GM12878 (cell line): ENCODE data around the gene ADCY5. TPM values are rescaled to one million over a fixed set of nuclear protein-coding genes. Genes with fewer than 3 reads are reported as not detected.

Experiments used
- ATAC-seq: fragments of 200-7000 bp; cut with Tn5 transposase; 3 replicates; pipeline ENCODE4 v1.9.1; 2020; ENCODE audit warnings: mild to moderate bottlenecking, moderate library complexity
- BruUV-seq: library from RNA; stranded (reverse); fragments of 400-500 nt; replicated peaks from 2 replicates; lab custom pipeline; 2021; lab: Mats Ljungman, UMichigan
- CTCF ChIA-PET: fragments of 300-600 bp; sonication (Branson Sonifier 250); formaldehyde crosslinking; extraction: SDS; loops from one replicate; lab custom pipeline; 2021; ENCODE audit warnings: inconsistent platforms; lab: Yijun Ruan, JAX
- POLR2A ChIA-PET: fragments of 350-600 bp; formaldehyde crosslinking; extraction: SDS; loops from one replicate; lab custom pipeline; 2021; ENCODE audit warnings: inconsistent platforms; lab: Charles Lee
- RAD21 ChIA-PET: fragments of 300-600 bp; sonication (Branson Sonifier 250); formaldehyde crosslinking; loops from one replicate; lab custom pipeline; 2023; ENCODE audit warnings: antibody characterized with exemption; ENCODE audit not compliant: unreplicated experiment; lab: Charles Lee
- SMC1A ChIA-PET: fragments of 300-600 bp; sonication (Branson Sonifier 250); formaldehyde crosslinking; loops from one replicate; lab custom pipeline; 2023; ENCODE audit not compliant: unreplicated experiment, uncharacterized antibody; lab: Charles Lee
- DNase-seq: peaks from one replicate; pipeline ENCODE4 v3.0.0-alpha.2; 2011; ENCODE audit warnings: low read depth, low spot score
- FAIRE-seq: peaks from 3 replicates; lab custom pipeline; 2011; peaks lifted over from hg19 to GRCh38; lab: Jason Lieb, UNC
- H2AFZ ChIP-seq: 2 replicates; pipeline ENCODE4 v1.6.0; 2011; ENCODE audit warnings: low read depth, low read length, control low read depth; ENCODE audit not compliant: control insufficient read depth
- H3K27ac ChIP-seq: 2 replicates; pipeline ENCODE4 v1.5.1; 2011; ENCODE audit warnings: control low read depth; ENCODE audit not compliant: control insufficient read depth, insufficient read depth
- H3K27me3 ChIP-seq, 2 experiments: replicated peaks in 1 of 2; 2 replicates each; pipeline versions ENCODE4 v1.6.0 to v1.6.1; 2011; ENCODE audit warnings: low read length in 1 of 2; ENCODE audit not compliant: control insufficient read depth in 2 of 2, insufficient read depth in 2 of 2
- H3K36me3 ChIP-seq, 2 experiments: 2 replicates each; pipeline ENCODE4 v1.5.1; 2011; ENCODE audit warnings: low read length in 1 of 2; ENCODE audit not compliant: control insufficient read depth in 2 of 2, insufficient read depth in 2 of 2
- H3K4me1 ChIP-seq: 2 replicates; pipeline ENCODE4 v1.6.1; 2011; ENCODE audit warnings: mild to moderate bottlenecking, low read length, moderate library complexity, mixed read lengths; ENCODE audit not compliant: control insufficient read depth, insufficient read depth
- H3K4me2 ChIP-seq: 2 replicates; pipeline ENCODE4 v1.6.0; 2011; ENCODE audit warnings: control low read depth; ENCODE audit not compliant: control insufficient read depth, insufficient read depth
- H3K4me3 ChIP-seq: fragments of 200-600 bp; sonication (generic); 2 replicates; pipeline ENCODE4 v1.5.1; 2016
- H3K79me2 ChIP-seq: 2 replicates; pipeline ENCODE4 v1.6.0; 2011; ENCODE audit warnings: low read length; ENCODE audit not compliant: control insufficient read depth, insufficient read depth
- H3K9ac ChIP-seq: 2 replicates; pipeline ENCODE4 v1.8.0; 2011; ENCODE audit warnings: low read length, control low read depth, mixed read lengths; ENCODE audit not compliant: control insufficient read depth, insufficient read depth
- H3K9me3 ChIP-seq: replicated peaks from 3 replicates; pipeline ENCODE4 v1.5.1; 2011; ENCODE audit warnings: mild to moderate bottlenecking, low read length; ENCODE audit not compliant: control insufficient read depth, insufficient read depth
- H4K20me1 ChIP-seq: 2 replicates; pipeline ENCODE4 v1.6.0; 2011; ENCODE audit not compliant: control insufficient read depth, insufficient read depth
- BACH1 ChIP-seq: fragments of 450-650 bp; IDR thresholded peaks from 2 replicates; pipeline ENCODE4 v1.6.1; 2017; ENCODE audit warnings: mild to moderate bottlenecking, borderline replicate concordance
- BHLHE40 ChIP-seq, 2 experiments: fragments of 450-650 bp in 1 of 2; IDR thresholded peaks; 2 replicates each; pipeline ENCODE4 v1.6.1; 2011 to 2017; ENCODE audit warnings: low read depth in 2 of 2, borderline replicate concordance in 1 of 2, improper control_type of control experiment in 1 of 2, low read length in 1 of 2, mild to moderate bottlenecking in 1 of 2
- CBX5 ChIP-seq: sonication (generic); IDR thresholded peaks from 2 replicates; pipeline ENCODE4 v1.6.1; 2016; ENCODE audit warnings: low read depth, moderate library complexity, mild to moderate bottlenecking, inconsistent platforms
- CHD1 ChIP-seq: IDR thresholded peaks from 2 replicates; pipeline ENCODE4 v1.6.1; 2012; ENCODE audit warnings: low read depth, low read length, improper control_type of control experiment
- ESRRA ChIP-seq: IDR thresholded peaks from 2 replicates; pipeline ENCODE4 v1.6.1; 2012; ENCODE audit warnings: mild to moderate bottlenecking, low read length, improper control_type of control experiment
- KLF5 ChIP-seq: fragments of 450-650 bp; IDR thresholded peaks from 2 replicates; pipeline ENCODE4 v1.6.1; 2014; ENCODE audit warnings: mild to moderate bottlenecking; ENCODE audit not compliant: partially characterized antibody
- MXI1 ChIP-seq: fragments of 150-350 bp; IDR thresholded peaks from 2 replicates; pipeline ENCODE4 v1.6.1; 2011; ENCODE audit warnings: low read depth, mild to moderate bottlenecking, inconsistent platforms, low read length, improper control_type of control experiment
- NR2C1 ChIP-seq: fragments of 450-650 bp; IDR thresholded peaks from 2 replicates; pipeline ENCODE4 v1.6.1; 2017; ENCODE audit warnings: antibody characterized with exemption, mild to moderate bottlenecking, moderate library complexity
- RB1 ChIP-seq: fragments of 450-650 bp; formaldehyde crosslinking; IDR thresholded peaks from 2 replicates; pipeline ENCODE4 v1.6.1; 2017; ENCODE audit warnings: mild to moderate bottlenecking, borderline replicate concordance
- SMAD5 ChIP-seq: IDR thresholded peaks from 2 replicates; pipeline ENCODE4 v1.6.1; 2016; ENCODE audit warnings: antibody characterized with exemption, low read depth
- TCF3 ChIP-seq: IDR thresholded peaks from 2 replicates; pipeline ENCODE4 v1.6.1; 2012; ENCODE audit warnings: low read depth, mild to moderate bottlenecking, low read length, borderline replicate concordance; ENCODE audit not compliant: insufficient read depth
- WGBS: methylation state at CpG from one replicate; pipeline ENCODE4 v1.1.6; 2016; ENCODE audit warnings: low lambda C conversion rate; ENCODE audit not compliant: insufficient replicate concordance, insufficient coverage; ENCODE audit errors: missing lambda C conversion rate; 5-methylcytosine and 5-hydroxymethylcytosine counted together
- in situ Hi-C: fragments of 300-500 bp; cut with MboI; formaldehyde crosslinking; loops from 9 replicates; pipeline ENCODE4 v1.14.3; 2018; ENCODE audit warnings: mixed read lengths
- intact Hi-C: fragments of 100-400 bp; cut with micrococcal nuclease; formaldehyde crosslinking; loops from one replicate; pipeline ENCODE4 v1.14.2; 2022; ENCODE audit not compliant: unreplicated experiment
- polyA plus RNA-seq, 11 experiments: library from polyadenylated mRNA; depleted of rRNA in 4 of 11; unstranded in 6 of 11; stranded (reverse) in 5 of 11; fragments of >200 nt; fragmentation: Nextera tagmentation in 4 of 11; fragmentation: Illumina TruSeq in 1 of 11; extraction: Ambion mirVana in 4 of 11; extraction: Trizol in 1 of 11; gene quantifications; 1 replicate in 1 of 11; 2 replicates in 10 of 11; pipeline versions ENCODE4 v1.2.1 to v1.2.3, GENCODE V29; 2011 to 2016; ENCODE audit warnings: inconsistent platforms in 2 of 11, missing spikeins in 2 of 11, low read depth in 1 of 11
- total RNA-seq, 4 experiments: library from RNA; depleted of rRNA in 3 of 4; stranded (reverse); fragments of >200 nt in 3 of 4; fragmentation: Illumina TruSeq in 1 of 4; extraction: Trizol in 1 of 4; gene quantifications; 2 replicates each; pipeline versions ENCODE4 v1.2.1 to v1.2.3, GENCODE V29; 2013 to 2021
- TF ChIP-seq, protein P1 (sequence below): fragments of 450-650 bp; IDR thresholded peaks from 2 replicates; pipeline ENCODE4 v1.6.1; 2016; ENCODE audit warnings: mild to moderate bottlenecking, moderate library complexity, borderline replicate concordance
- TF ChIP-seq, protein P2 (sequence below): IDR thresholded peaks from 2 replicates; pipeline ENCODE4 v1.6.1; 2011; ENCODE audit warnings: low read depth, low read length, improper control_type of control experiment, borderline replicate concordance
- TF ChIP-seq, protein P3 (sequence below): fragments of 150-350 bp; IDR thresholded peaks from 2 replicates; pipeline ENCODE4 v1.6.1; 2014; ENCODE audit warnings: mild to moderate bottlenecking, low read depth, low read length

ADCY5 gene
- total and polyA plus RNA-seq, 10 of the 15 experiments (the other 5 are each of a cell fraction or from before 2014, with no cell fraction given), result under 0.01 to 0.24 (median 0.02) TPM; not detected in 4

DNA sequence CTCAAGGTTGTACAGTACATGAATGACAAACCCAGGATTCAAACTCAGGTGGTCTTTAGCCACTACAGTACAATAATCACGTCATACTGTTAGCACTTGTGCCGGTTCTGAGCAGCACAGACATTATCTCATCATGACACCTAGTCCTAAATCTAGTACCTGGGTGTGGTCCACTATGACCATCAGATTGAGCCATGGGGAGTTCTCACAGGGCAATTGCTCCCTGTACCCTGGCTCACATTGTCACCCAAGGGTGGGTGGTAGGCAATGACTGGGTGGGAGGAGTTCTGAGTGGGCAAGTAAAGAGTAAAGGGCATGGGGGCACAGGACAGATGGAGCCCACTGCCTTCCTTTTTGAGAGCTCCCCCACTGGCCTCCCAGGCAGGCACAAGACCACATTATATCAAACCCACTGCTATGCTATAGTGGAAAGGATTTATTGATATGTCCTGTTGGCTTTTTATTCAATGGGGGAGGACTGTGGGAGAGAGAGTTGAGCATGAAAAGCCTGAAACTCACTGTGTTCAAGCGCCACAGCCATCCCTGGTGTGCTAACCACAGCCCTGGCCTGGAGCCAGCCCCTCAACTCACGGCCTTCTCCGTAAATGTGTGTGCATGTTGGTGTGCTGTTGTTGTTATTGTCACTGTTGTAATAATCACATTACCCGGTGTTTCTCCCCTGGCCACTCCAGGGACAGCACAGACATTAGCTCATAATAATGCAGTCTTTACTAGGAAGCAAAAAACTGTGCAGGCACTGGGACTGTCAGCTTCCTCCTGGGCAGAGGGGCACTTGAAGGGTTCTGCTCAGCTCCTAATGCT, 27.3 kb downstream of the ADCY5 start (continued):
- TF ChIP-seq, protein P1, sequence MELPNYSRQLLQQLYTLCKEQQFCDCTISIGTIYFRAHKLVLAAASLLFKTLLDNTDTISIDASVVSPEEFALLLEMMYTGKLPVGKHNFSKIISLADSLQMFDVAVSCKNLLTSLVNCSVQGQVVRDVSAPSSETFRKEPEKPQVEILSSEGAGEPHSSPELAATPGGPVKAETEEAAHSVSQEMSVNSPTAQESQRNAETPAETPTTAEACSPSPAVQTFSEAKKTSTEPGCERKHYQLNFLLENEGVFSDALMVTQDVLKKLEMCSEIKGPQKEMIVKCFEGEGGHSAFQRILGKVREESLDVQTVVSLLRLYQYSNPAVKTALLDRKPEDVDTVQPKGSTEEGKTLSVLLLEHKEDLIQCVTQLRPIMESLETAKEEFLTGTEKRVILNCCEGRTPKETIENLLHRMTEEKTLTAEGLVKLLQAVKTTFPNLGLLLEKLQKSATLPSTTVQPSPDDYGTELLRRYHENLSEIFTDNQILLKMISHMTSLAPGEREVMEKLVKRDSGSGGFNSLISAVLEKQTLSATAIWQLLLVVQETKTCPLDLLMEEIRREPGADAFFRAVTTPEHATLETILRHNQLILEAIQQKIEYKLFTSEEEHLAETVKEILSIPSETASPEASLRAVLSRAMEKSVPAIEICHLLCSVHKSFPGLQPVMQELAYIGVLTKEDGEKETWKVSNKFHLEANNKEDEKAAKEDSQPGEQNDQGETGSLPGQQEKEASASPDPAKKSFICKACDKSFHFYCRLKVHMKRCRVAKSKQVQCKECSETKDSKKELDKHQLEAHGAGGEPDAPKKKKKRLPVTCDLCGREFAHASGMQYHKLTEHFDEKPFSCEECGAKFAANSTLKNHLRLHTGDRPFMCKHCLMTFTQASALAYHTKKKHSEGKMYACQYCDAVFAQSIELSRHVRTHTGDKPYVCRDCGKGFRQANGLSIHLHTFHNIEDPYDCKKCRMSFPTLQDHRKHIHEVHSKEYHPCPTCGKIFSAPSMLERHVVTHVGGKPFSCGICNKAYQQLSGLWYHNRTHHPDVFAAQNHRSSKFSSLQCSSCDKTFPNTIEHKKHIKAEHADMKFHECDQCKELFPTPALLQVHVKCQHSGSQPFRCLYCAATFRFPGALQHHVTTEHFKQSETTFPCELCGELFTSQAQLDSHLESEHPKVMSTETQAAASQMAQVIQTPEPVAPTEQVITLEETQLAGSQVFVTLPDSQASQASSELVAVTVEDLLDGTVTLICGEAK, result no peak
- TF ChIP-seq BACH1, result no peak
- TF ChIP-seq, all 136 proteins: peak for 0

DNA sequence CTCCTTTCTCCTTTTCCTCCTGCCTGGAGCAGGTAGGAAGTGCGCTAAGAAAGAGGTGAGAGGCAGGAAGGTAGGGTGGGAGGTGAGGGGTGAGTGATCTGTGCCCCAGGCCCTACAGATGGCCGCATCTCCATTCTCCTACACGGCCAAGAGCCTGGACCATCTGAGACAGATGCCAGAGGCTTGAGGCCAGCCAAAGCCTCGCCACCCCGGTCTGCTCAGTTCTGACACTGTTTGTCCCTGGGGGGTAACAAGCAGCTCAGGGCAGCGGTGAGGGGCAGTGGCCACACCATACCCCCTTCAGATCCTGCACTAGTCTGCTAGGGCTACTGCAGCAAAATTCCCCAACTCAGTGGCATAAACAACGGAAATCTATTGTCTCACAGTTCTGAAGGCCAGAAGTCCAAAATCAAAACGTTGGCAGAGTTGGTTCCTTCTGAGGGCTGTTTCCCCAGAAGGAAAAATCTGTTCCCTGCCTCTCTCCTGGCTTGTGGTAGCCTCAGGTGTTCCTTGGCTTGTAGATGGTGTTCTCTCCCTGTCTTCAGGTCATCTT, 28.4 kb downstream of the ADCY5 start:
- Histone ChIP-seq H2AFZ (no peak overlapping the region), H3K9me3 (no peaks in the 10 kb centered on the region), H3K4me3 (no peak overlapping the region), H3K4me2 (no peak overlapping the region), H3K79me2 (no peaks in the 10 kb centered on the region), H3K4me1 (no peaks in the 10 kb centered on the region), H3K36me3 (no peaks in the 10 kb centered on the region), H3K27ac (no peak overlapping the region), H3K27me3 (peaks cover 0 to 5% of the 10 kb centered on the region in 2 experiments; a peak in 2 of 4 replicates), H3K9ac (no peak overlapping the region), H4K20me1 (no peaks in the 10 kb centered on the region)
- ChIA-PET RAD21 (no interaction called here), SMC1A (no interaction called here), CTCF (no interaction called here), POLR2A (no interaction called here)
- 15% methylated on average over 8 of the region's 8 CpGs for WGBS
- ATAC-seq (no peak), DNase-seq (no peak), FAIRE-seq (no peak)
- BruUV-seq, result no TSS peak
- in situ Hi-C loops (no loop called here), intact Hi-C loops (no loop called here)
- TF ChIP-seq, protein P2, sequence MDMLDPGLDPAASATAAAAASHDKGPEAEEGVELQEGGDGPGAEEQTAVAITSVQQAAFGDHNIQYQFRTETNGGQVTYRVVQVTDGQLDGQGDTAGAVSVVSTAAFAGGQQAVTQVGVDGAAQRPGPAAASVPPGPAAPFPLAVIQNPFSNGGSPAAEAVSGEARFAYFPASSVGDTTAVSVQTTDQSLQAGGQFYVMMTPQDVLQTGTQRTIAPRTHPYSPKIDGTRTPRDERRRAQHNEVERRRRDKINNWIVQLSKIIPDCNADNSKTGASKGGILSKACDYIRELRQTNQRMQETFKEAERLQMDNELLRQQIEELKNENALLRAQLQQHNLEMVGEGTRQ, result no peak
- TF ChIP-seq MXI1, result no peak
- no peak for TF ChIP-seq RB1
- TF ChIP-seq KLF5, result no peak
- TF ChIP-seq TCF3, result no peak
- TF ChIP-seq SMAD5, result no peak
- TF ChIP-seq ESRRA, result no peak
- TF ChIP-seq BHLHE40 (IDR thresholded peaks at IDR 0.05; ENCODE audit: borderline replicate concordance in 1 of 2, low read depth in 2 of 2, low read length in 1 of 2), result no peak
- TF ChIP-seq CBX5, result no peak
- TF ChIP-seq NR2C1, result no peak
- TF ChIP-seq, protein P3, sequence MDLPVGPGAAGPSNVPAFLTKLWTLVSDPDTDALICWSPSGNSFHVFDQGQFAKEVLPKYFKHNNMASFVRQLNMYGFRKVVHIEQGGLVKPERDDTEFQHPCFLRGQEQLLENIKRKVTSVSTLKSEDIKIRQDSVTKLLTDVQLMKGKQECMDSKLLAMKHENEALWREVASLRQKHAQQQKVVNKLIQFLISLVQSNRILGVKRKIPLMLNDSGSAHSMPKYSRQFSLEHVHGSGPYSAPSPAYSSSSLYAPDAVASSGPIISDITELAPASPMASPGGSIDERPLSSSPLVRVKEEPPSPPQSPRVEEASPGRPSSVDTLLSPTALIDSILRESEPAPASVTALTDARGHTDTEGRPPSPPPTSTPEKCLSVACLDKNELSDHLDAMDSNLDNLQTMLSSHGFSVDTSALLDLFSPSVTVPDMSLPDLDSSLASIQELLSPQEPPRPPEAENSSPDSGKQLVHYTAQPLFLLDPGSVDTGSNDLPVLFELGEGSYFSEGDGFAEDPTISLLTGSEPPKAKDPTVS, result no peak
- TF ChIP-seq CHD1, result no peak
